HG03095 (cell line): Measurements from ENCODE around the gene IFT122.

Source experiments
- ATAC-seq: cut with Tn5 transposase; IDR thresholded peaks from one replicate; pipeline ENCODE4 v1.9.1; 2021; ENCODE audit warnings: moderate library complexity; ENCODE audit not compliant: unreplicated experiment

Gene IFT122

GRCh38 chr3:129413687-129414506 lies 26.1 kb upstream of the IFT122 start:
- peak; percentile 69 for ATAC-seq

- no peak for ATAC-seq
These were observed 24.6 kb upstream of the IFT122 start for GRCh38 chr3:129415378-129415777.

GRCh38 chr3:129415830-129416229 lies 24.2 kb upstream of the IFT122 start:
- ATAC-seq: no peak

DNA sequence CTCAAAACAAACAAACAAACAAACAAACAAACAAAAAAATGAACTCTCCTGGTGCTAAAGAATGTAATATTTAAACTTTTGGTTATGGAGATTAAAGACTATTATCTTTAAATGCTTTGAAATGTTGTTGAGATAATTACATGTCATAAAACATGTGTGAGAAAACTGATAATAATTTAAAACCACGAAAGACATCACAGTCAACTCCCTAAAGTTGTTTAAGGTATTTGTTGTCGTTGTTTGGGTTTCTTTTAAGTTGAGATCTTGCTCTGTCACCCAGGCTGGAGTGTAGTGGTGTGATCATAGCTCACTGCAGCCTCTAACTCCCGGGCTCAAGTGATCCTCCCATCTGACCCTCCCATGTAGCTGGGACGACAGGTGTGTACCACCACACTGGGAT lies 23.6 kb upstream of the IFT122 start:
- ATAC-seq: no peak

GRCh38 chr3:129417326-129417725 lies 22.7 kb upstream of the IFT122 start:
- no peak for ATAC-seq

DNA sequence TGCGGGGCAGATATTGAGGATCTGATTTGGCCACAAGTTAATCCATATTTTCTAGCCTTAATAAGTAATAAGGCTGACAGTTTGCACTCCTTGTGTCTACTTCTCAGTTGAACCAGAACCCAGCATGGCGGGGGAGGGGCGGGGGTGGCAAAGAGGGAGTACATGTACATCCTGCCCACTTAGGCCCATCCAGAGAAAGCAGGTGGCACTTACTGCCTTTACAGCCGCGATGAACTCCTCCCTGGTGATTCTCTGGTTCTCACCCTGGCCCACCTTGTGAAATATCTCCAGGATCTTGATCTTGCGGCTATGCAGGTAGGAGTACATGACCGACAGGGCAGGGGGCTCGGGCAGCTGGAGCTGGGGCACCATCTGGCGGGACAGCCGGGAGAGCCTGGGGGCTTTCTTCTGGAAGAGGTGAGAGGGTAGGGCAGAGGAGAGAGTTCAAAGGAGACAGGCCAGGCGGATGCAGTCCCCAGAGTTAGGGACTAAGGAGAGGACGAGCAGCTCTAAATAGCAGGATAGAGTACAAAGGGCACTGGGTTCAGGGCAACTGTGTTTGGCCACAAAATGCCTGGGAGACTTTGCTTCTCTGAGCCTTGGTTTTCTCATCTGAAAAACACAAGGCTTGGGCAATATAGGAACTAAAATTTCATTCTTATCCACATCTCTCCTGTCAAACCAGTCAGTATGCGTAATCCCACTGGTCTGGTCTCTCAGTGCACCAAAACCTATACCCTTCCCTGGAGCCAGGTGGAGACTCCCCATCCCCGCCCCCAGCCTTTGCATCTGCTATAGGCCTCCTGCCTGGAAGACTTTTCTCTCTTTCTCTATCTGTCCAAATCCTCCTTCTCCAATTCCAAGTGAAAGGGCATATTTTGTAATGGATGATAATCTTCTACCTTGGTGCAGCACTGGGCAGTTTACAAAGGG lies 21.7 kb upstream of the IFT122 start:
- no peak for ATAC-seq

- no peak for ATAC-seq
These were observed 20.5 kb upstream of the IFT122 start for GRCh38 chr3:129419476-129419875.

DNA sequence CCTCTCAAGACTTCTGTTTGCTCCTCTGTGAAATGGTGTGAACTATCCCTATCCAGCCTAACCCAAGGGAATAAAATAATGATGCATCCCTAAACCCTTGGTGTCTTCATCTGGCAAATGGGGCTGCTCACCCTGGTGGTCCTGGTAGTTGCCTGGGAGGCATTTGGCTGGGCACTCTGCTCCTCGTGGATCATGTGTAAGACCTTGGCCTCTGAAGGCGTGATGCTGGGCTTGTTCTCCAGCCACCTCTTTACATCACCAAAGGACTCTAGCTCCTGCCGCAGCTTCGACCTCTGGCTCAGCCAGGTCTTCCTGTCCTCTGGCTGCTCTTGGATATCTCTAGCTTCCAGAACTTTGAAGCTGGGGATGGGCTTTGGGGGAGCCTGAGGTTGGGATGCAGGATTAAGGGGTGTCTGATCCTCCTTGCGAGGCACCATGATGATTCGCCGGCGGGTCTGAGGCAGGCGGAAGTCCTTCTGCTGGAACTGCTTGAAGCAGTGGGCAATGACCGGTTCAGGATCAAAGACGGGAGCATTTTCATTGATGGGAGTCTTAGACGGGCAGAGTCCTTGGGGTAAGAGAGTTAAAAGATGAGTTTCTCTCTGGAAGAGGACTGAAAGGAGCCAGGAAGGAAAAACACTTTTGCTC lies 18.7 kb upstream of the IFT122 start:
- ATAC-seq: no peak

- ATAC-seq: no peak
These were observed 17.9 kb upstream of the IFT122 start for GRCh38 chr3:129421988-129422745.

- no peak for ATAC-seq
These were observed 17.1 kb upstream of the IFT122 start for GRCh38 chr3:129422897-129423296.

DNA sequence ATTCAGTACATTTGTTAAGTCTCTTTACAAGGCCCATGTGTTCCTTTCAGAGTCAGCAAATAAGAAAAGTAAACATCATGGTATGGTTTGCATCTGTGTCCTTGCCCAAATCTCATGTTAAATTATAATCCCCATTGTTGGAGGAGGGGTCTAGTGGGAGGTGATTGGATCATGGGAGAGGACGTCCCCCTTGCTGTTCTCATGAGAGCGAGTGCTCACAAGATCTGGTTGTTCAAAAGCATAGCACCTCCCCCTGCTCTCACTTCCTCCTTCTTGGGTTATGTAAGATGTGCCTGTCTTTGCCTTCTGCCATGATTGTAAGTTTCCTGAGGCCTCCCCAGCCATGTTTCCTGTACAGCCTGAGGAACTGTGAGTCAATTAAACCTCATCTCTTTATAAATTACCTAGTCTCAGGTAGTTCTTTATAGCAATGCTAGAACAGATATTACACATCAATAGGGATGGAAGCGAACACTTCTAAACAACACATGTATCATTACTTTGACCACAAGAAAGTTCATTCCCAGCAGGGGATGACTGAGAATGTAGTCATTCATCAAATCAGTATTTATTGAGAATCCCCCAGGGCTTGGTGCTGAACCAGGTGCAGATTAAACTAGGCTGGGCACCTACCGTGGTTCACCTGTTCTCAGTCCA lies 15.7 kb upstream of the IFT122 start:
- peak; percentile 83 for ATAC-seq

DNA sequence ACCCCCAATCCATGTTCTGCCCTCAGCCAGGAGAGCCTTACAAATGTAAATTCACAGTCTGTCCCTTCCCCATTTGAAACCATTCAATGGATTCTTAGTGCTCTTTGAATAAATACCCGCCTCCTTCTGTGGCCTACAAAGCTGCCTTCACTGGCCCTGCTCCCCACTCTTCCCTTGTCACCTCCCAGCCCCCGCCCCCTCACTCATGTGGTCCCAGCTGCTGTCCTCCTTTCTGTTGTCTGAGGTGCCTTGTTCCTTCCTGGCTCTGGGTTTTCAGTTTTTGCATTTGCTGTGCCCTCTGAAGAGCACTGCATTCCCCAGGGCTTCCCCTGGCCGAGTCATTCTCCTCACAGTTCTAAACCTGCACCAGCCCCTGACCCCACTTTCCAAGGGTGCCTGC lies 14.8 kb upstream of the IFT122 start:
- ATAC-seq: no peak

- no peak for ATAC-seq
These were observed 14.4 kb upstream of the IFT122 start for GRCh38 chr3:129425619-129426018.

GRCh38 chr3:129428007-129428375 lies 12.0 kb upstream of the IFT122 start:
- no peak for ATAC-seq

- ATAC-seq: peak; percentile 75
These were observed 11.5 kb upstream of the IFT122 start, which contains the start of gene EFCAB12 for GRCh38 chr3:129428376-129429079. TSS of gene EFCAB12 (minus strand) at chr3:129428636. CDS start at chr3:129428488, 148 bp downstream.

DNA sequence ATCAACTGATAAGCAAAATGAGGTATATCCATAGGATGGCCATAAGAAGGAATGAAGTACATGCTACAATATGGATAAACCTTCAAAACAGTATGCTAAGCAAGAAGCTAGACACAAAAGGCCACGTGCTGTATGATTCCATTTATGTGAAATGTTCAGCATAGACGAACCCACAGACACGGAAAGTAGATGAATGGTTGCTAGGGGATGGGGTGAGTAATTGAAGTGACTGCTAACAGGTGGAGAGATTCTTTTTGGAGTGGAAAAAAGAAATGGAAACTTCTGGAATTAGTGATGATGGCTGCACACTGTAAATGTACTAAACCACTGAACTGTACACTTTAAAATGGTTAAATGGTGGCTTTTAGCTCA lies 11.0 kb upstream of the IFT122 start:
- no peak for ATAC-seq

GRCh38 chr3:129429602-129430001 lies 10.4 kb upstream of the IFT122 start:
- no peak for ATAC-seq

DNA sequence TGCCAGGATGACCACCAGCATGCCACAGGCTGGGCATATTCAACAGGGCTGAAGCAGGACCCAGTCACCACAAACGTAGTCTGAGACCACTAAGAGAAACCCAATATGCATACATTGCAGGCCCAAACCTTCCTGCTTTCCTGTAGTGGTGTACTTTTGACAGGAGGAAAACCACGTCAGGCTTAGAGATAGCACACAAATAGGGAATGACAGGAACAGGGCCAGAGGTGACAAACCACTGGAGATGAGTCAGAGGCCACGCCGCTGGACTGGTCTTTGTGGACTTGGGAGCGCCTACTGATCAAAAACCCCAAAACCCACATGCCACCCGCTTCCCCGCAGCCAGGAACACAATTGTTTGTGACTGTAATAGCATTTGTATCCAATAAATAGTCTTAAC lies 8.0 kb upstream of the IFT122 start:
- no peak for ATAC-seq

DNA sequence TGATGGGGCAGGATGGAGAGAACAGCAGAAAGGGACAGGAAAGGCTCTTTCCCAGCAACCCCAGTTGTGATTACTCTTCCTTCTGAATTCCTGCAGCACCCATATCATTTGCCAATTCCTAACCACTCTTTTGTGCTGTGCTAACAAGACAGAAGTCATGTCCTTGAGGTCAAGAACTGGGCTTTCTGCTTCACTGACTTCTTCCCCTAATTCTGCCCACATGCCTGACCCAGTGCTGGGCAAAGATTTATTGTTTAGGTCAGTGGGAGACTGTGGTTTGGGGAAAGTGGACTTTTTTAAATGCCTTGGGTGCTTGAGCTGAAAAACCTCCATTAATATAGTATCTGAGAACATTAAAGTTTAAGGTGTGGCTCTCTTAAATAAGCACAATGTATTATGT lies 7.4 kb upstream of the IFT122 start:
- no peak for ATAC-seq

GRCh38 chr3:129433565-129433964 lies 6.5 kb upstream of the IFT122 start:
- ATAC-seq: no peak
